ENCODE results near the gene C14orf119.

Gene C14orf119

GRCh38 chr14:23113431-23114119 is 18.3 kb downstream of the C14orf119 start:
- Histone ChIP-seq H3F3A (ENCODE audit: control insufficient read depth, insufficient read depth) (no peaks in the 10 kb centered on the region), H3K79me2 (ENCODE audit: control insufficient read depth, low read length) (no peaks in the 10 kb centered on the region), H3K4me3 (ENCODE audit: low read length) (no peak overlapping the region), H3K27ac (ENCODE audit: low read depth, low read length) (no peak overlapping the region), H4K20me1 (ENCODE audit: control insufficient read depth, insufficient read depth, low read depth, low read length) (no peaks in the 10 kb centered on the region), H3K36me3 (ENCODE audit: control insufficient read depth, low read length) (no peaks in the 10 kb centered on the region), H3K4me1 (ENCODE audit: control insufficient read depth, low read length) (peaks cover 2% of the 10 kb centered on the region), H3K9me3 (ENCODE audit: control insufficient read depth, insufficient read depth, low read length) (no peaks in the 10 kb centered on the region), H3K27me3 (ENCODE audit: control insufficient read depth, low read length) (peaks cover 43% of the 10 kb centered on the region), H3K9me2 (replicated peaks; ENCODE audit: control insufficient read depth, low read length) (no peaks in the 10 kb centered on the region), H3K4me2 (ENCODE audit: low read length) (no peak overlapping the region)
- TF ChIP-seq EZH2phosphoT487 (IDR thresholded peaks at IDR 0.05; ENCODE audit: borderline replicate concordance, low read length) (no peak), CTCF (IDR thresholded peaks at IDR 0.05; ENCODE audit: low read depth, low read length, poor library complexity, severe bottlenecking) (no peak)

GRCh38 chr14:23114120-23114458 is 18.8 kb downstream of the C14orf119 start:
- H3K4me2 ChIP-seq (ENCODE audit: low read length), result no peak overlapping the region

GRCh38 chr14:23114669-23115038 is 19.3 kb downstream of the C14orf119 start:
- Histone ChIP-seq H4K20me1 (ENCODE audit: control insufficient read depth, insufficient read depth, low read depth, low read length) (no peaks in the 10 kb centered on the region), H3F3A (ENCODE audit: control insufficient read depth, insufficient read depth) (peaks cover 3% of the 10 kb centered on the region; the same call in 1 of the 2 replicates), H3K9me2 (replicated peaks; ENCODE audit: control insufficient read depth, low read length) (no peaks in the 10 kb centered on the region), H3K4me3 (ENCODE audit: low read length) (no peak overlapping the region), H3K27me3 (ENCODE audit: control insufficient read depth, low read length) (peaks cover 43% of the 10 kb centered on the region), H3K9me3 (ENCODE audit: control insufficient read depth, insufficient read depth, low read length) (no peaks in the 10 kb centered on the region), H3K36me3 (ENCODE audit: control insufficient read depth, low read length) (no peaks in the 10 kb centered on the region), H3K79me2 (ENCODE audit: control insufficient read depth, low read length) (no peaks in the 10 kb centered on the region), H3K4me2 (ENCODE audit: low read length) (no peak overlapping the region), H3K27ac (ENCODE audit: low read depth, low read length) (no peak overlapping the region), H3K4me1 (ENCODE audit: control insufficient read depth, low read length) (peaks cover 13% of the 10 kb centered on the region)
- TF ChIP-seq CTCF (IDR thresholded peaks at IDR 0.05; ENCODE audit: low read depth, low read length, poor library complexity, severe bottlenecking) (no peak), EZH2phosphoT487 (IDR thresholded peaks at IDR 0.05; ENCODE audit: borderline replicate concordance, low read length) (no peak)

More at GRCh38 chr14:23114120-23114458, 18.8 kb downstream of the C14orf119 start:
- Histone ChIP-seq H3K9me2 (replicated peaks; ENCODE audit: control insufficient read depth, low read length) (no peaks in the 10 kb centered on the region), H4K20me1 (ENCODE audit: control insufficient read depth, insufficient read depth, low read depth, low read length) (no peaks in the 10 kb centered on the region), H3K27me3 (ENCODE audit: control insufficient read depth, low read length) (peaks cover 43% of the 10 kb centered on the region), H3K36me3 (ENCODE audit: control insufficient read depth, low read length) (no peaks in the 10 kb centered on the region), H3K79me2 (ENCODE audit: control insufficient read depth, low read length) (no peaks in the 10 kb centered on the region), H3F3A (ENCODE audit: control insufficient read depth, insufficient read depth) (no peaks in the 10 kb centered on the region), H3K27ac (ENCODE audit: low read depth, low read length) (no peak overlapping the region), H3K4me3 (ENCODE audit: low read length) (no peak overlapping the region), H3K4me1 (ENCODE audit: control insufficient read depth, low read length) (peaks cover 8% of the 10 kb centered on the region), H3K9me3 (ENCODE audit: control insufficient read depth, insufficient read depth, low read length) (no peaks in the 10 kb centered on the region)
- TF ChIP-seq EZH2phosphoT487 (IDR thresholded peaks at IDR 0.05; ENCODE audit: borderline replicate concordance, low read length), result no peak
- TF ChIP-seq CTCF (IDR thresholded peaks at IDR 0.05; ENCODE audit: low read depth, low read length, poor library complexity, severe bottlenecking), result no peak
